NK-92 (cell line): ENCODE measurements around the gene MREG.
"Not testable (repeated sequence)": the region's sequence is repeated elsewhere in the genome, so short reads cannot be mapped to it uniquely, and the experiment has no call there.

ENCODE experiments used
- DNase-seq: peaks from one replicate; lab custom pipeline; 2025; ENCODE audit not compliant: unreplicated experiment; lab: John Stamatoyannopoulos, UW

MREG gene

DNA sequence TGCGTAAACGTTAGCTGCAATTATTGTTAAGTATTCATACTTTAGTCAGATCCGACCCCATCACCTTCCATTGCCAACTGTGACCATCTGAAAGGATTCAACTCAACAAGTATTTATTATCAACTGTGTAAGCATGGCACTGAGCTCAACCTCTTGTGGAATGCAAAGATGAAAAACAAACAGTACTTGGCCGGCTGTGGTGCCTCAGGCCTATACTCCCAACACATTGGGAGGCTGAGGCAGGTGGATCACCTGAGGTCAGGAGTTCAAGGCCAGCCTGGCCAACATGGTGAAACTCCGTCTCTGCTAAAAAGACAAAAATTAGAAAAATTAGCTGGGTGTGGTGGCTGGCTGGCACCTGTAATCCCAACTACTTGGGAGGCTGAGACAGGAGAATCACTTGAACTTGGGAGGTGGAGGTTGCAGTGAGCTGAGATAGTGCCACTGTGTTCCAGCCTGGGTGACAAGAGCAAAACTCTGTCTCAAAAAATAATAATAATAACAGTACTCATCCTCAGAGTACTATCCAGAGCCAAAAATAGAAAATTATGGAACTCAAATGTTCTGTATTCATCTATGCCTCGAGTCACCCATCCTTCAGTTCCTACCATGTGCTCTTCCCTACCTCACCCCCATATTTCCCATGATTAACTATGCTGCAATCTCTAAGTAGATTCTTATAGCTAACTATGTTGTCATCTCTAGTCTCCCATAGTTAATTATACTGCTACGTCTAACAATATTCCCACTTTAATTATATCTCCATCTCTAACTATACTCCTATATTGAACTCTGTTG, 8.6 kb upstream of the MREG start:
- DNase-seq: no peak

DNA sequence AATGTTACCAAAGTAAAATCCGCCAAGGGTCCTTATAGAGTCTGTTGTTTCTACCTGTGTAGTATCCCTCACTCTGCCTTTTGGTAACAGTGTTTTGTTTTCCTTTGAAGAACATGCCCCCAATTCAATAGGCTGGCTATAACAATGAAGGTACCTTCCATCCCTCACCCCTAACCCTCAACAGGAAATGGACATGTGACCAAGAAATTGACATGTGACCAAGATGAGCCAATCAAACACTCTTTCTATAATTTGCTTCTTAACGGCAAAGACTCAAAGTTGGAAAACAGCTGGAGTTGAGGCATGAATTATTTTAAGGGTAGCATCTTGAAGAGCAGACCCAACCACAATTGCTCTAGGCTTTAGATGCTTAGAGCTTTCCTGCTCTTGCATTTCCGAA, 5.4 kb upstream of the MREG start:
- no peak for DNase-seq

DNA sequence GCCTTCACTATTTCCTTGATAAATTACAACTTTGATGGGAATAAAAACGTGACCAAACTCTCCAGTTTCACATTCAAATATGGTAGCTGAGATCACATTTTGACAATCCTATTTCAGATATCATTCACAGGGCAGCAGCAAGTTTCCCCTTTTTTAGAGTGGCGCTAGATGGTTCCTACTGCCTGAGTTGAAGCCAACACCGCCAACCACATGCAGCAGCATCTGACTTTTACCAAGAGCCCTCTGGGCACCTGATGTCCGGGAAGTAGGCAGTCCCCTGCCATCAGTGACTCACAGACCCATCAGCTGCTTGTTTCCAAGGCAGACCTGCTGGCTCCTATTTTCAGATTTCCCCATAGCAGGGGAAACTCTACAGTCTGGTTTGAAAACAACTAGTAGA, 4.0 kb upstream of the MREG start:
- DNase-seq: no peak

DNA sequence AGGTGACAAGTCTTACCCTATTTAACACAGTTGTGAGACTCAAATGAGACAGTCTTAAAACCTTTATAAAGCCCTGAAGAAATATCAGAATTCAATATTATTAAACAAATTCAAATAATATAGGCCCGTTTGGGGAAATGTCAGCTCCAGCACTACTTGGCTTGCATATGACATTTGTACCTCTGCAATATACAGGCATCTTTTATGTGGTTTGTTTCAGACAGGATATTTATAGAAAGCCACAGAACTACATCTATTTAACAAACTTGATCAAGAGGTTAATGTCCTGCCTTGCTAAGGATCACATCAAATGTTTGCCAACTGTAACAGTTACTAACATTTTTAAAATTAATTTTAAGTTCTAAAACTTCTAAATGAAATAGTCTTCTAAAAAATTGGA, 3.2 kb upstream of the MREG start:
- no peak for DNase-seq

DNA sequence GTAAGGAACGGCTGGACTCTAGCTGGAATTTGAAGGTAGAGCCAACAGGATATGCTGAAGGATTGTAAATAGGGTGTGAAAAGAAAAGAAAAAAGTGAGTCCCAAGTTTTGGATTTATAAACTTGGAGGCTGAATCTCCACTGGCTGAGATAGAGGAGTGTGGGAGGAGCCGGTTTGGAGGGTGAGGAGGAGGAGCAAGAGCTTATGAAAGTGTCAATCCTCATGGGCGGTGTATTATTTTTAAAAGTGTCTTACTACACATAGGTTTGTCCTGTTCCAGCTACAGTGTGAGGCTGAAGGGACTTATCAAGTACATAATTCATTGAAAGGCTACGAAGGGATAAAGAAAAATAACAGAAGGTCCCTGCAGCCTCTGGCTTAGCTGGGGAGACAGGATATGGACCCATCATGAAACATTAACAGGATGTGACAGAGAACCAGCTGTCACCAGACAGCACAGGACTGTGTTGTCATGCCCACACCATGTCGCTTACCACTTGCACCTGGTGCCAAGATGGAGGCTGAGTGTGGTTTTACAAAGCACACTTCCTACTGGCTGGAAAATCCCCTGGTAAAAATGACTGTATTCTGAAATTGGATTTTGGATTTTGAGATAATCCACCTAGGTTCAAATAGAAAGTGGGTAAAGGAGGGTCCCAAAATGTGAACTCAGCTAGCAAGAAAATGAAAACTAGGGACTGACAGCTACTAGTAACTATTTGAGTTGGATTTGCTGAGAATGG, 2.5 kb upstream of the MREG start:
- DNase-seq: no peak

DNA sequence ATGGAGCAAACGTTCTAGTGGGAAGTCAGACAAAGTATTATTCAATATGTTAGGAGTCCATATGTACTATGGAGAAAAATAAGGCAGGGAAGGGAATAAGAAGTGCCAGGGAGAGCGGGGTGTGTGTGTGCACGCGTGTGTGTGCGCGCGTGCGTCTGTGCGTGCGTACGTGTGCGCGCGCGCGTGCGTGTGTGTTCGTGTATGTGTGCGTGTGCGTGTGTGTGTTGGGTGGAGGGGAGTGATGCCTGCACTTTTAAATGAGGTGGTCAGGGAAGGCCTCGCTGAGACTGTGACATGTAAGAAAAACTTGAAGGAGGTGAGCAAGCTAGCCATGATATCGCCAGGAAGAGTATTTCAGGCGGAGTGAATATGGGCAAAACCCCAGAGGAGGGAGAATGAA, 1.6 kb upstream of the MREG start:
- DNase-seq: no peak

DNA sequence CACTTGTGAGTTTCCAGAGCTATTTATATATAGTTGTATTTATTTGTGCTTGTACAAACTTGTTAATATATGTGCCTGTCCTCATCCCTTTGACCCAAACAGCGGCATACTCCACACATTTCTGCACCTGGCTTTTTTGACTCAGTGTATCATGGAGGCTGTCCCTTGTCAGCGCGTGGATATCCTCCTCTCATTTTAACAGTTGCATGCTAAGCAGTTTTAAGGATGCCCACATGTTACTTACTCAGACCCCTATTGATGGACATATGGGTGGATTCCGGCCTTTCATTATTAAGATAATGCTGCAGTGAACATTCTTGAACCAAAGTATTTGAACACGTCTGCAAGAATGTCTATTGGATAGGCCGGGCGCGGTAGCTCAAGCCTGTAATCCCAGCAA, 655 bp upstream of the MREG start:
- DNase-seq: no peak

DNA sequence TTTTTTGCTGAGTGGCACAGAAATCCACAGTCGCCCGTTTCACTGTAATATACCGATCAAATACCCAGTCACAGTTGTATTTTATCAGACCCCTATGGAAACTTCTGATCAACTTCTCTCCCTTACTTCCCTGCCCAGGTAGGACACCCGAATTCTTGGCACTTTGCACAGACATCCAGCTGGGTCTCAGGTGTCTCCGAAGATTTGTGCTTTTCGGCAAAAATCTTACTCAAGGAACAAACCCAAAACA, 596 bp downstream of the MREG start:
- no peak for DNase-seq

DNA sequence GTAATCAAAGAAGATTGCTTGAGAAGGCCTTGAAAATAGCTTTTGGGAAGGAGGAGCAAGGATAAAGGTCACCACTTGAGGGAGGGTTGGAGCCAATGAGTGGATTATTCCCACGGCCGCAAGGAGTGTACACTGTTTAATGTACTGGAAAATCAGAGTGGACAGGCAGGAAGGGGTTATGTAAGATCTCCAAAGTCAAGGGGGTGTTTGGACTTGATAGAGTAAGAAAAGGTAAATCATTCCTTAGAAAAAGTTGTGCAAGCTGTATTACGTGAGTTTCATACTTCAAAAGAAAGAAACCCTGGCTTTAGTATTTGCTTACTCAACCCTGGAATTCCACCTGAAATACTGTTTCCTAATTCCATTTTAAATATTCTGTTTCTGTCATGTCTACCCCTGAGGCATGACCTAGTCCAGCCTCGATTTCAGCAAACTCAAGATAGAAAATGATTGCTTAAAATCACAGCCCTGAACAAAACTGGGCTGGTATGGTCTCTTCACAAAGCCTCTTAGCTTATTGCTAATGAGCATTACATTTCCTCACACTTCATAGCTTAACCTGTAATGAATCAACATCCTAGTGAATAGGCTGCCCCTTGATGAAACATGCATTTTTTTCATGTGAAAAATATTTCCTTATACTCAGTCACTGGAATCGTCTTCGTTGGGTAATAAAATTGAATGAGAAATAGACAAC, 1.1 kb downstream of the MREG start:
- no peak for DNase-seq

DNA sequence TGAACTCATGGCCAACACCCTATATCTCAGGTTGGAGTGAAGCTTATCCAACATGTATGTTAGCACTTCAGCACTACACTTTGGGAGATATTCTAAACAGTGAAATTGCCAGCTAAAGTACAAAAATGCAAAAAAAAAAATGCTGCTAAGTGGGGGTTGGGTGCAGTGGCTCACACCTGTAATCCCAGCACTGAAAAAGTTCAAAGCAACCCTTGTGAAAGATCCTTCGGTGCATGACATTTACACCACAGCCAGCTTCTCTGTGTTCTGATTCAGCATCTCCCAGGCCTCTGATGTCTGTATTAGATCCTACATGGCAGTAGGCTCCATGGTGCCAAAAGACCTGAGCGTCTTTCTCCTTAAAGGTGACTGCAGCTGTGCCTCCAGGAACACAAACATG, 4.1 kb downstream of the MREG start:
- DNase-seq: not testable (repeated sequence)

DNA sequence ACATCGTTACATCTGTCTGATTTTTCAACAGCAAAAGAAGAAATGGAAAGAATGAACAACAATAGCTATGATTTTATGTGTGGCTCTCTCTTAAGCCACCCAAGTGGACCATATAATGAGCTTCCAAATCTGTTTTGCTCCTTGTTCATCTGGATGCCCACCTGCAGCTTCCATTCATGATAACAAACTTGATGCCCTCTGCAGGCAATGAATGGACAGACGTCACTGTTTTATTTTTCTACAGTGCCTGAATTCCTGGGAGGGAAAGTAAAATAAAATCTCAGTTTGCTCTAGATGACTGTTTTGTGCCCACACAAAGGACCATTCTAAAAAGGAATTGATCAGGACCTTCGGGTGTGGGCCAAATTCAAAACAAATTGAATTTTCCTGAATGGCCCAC, 5.0 kb downstream of the MREG start:
- no peak for DNase-seq

DNA sequence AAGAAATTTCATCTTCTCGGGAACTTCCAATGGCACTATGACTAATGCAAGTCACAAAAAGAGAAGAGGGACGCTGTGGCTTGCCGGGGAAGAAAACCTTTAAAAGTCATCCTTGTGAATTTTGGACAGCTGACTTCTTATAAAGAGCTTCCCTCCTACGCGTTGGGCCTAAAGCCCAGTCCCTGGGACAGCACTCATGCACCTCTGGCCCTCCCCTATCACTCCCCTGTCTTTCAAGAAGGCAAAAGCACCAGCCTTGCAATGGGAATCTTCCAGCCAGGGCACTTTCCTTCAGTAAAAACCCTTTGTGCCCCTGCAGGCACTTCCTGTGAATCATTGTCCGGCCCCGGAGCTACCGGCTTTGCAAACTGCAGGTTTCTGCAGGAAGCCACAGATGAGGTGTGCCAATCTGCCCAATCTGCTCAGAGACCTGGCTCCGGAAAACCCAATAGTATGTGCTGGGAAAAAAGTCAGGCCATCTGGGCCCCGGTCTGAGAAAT, 7.1 kb downstream of the MREG start:
- no peak for DNase-seq

DNA sequence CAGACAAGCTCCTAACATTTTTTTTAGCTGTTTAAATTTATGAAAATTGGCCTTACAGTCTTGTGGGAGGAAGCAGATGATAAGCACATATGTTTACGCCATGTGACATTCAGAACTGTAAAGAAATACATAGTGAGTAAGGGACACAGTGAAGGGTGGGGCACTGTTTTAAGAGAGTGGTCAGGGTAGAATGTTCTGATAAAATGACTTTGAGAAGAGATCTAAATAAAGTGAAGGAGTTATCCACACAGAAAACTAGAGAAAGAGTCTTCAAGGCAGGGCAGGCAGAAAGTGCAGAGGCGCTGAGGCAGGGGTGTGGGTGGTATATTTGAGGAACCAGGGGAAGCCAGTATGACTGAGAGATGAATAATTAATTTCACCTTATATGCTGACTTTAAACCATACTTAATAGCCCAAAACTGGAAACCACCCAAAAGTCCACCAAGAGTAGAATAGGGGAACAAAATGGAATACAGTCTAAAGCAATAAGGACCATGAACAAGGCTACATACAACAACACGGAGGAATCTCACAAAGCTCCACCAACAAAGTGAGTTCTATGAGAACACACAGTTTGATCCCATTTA, 8.6 kb downstream of the MREG start:
- DNase-seq: no peak

DNA sequence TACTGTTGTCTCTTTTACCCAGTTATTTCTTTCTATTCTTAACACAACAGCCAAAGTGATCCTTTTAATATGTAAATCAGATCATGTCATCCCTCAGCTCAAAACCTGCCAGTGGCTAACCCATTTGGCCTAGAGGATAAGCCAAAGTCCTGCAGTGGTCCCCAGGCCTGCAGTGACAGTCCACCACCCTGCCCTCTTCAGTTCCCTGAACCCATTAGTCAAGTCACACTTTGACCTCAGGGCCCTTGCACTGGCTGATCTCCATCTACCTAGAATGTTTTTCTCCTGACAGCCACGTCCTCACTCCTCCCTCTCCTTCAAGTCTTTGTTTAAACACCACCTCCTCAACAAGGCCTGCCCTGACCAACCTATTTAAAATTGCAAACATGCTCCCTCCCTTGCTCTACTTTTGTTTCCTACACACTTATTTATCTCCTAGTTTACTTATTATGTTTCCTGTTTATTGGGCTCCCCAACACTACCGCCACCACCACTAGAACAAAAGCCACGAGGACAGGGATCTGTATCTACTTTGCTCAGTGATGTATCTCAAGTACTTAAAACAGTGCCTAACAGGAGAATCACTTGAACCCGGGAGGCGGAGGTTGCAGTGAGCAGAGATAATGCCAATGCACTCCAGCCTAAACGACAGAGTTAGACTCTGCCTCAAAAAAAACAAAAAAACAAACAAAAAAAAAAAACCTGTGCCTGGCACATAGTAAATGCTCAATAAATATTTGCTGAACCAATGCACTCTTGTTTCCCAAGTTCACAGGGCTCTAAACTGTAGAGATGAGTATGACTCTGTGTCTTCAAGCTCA, 9.3 kb downstream of the MREG start:
- no peak for DNase-seq

DNA sequence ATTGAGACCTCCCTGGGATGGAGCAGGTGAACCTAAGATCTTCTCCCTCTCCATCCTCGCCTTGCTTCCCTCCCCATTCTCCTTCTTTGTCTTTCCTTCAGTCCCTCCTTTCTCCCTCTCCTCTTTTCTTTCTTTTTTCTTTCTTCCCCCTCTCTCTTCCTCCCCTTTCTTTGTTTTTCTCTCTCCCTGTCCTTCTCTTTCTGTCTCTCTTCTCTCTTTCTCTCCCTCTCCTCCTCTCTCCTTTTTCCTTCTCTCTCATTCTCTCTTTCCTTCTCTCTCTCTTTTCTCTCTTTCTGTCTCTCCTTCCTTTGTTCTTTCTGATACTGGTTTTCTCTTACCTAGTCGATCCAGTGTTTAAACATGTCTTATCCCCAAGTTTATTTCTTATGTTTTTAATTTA, 10.7 kb downstream of the MREG start:
- no peak for DNase-seq

DNA sequence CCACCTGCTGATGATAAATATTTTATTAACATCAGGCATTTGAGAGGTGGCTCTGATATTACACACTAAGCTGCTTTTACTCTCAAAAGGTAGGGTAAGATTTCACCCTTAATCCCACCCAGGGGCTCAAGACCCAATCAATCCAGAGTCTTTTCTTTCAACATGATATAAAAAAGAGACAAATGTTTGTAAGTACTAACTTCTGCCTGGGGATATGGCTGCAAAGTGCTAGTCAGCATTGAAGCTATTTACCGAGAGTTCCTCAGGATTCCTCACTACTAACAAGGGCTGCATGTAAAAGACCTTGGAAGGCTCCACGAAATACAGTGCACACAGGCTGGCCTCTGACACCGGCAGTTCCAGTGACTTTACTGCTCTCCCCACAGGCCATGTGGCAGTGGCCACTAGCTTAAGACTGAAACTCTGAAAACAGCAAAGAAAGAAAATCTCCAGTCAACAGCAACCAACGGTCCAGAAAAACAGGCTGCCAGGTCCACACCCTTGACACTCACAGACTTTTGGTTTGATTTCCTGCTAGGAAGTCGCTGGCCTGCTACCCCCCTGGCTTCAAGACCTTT, 11.2 kb downstream of the MREG start:
- no peak for DNase-seq

DNA sequence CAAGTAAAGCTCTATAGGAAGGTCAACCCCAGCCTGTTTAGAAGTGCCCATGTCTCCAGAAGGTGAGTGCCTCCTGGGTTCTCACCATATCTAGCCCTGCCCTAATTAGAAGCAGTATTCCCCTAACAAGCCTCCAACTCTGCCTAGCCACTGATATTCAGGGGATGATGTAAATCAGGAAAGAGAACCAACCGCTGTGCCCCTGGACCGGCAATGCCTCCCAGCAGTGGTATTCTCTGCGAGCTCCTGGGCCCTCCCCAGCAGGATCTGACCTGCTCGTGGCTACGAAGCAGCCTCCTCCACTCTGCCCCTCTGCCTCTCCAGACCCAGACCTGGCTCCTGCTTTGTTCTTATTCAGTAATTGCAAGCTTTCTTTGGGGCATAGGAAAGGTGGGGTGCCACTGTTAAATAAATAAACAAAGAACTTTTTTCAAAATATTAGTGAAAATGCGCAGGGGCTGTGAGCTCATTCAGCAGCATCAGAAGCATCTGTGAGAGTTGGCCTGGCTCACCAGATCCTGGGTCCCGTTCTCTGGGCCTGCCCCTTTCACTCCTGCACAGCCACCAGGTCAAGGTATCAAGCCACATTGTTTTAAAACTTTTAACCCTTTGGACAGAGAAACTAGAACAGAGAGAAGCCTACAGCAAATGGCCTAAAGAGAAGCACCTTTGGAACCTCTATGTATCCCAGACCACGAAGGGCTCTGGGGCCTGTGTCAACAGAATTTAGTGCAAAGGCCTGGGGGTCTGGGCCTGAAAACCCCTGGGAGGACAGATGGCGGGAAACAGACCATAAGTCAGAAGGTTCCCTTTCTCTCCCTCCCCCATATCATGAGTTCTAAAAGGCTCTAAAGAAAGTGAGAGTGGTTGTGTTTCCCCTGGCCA, 11.9 kb downstream of the MREG start:
- DNase-seq: no peak

DNA sequence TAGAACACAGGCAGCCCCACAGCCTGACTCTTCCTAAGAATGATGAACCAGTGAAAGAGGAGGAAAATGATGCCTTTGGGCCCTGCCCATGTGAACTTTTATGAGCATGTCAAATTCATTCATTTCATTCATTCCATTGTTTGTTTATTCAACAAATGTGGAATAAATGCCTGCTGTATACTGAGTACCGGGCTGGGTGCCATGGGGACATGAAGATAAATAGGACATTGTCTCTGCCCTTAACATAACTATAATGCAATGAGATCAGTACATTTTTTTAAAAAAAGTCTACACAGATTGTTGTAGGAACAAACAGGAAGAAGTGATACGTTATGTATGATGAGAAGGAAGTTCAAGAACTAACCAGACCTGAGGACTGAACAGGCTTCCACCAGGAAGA, 14.7 kb downstream of the MREG start:
- DNase-seq: no peak

DNA sequence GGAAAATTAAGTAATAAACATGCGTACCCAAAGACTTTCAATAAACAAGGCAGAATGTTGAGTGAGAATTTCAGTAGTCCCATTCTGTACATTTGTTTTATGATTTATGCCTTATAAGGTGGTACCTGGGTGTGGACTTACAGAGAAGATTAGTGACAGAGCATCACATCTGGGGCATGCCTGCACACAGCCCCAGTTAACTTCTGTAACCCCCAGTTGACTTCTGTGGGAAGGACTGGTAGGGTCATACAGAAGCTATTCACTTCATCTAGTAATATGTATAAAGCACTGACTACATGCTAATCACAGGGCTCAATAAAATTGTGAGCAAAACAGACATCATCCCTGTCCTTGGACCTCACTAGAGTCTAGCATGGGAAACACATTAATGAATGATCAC, 16.1 kb downstream of the MREG start:
- no peak for DNase-seq

DNA sequence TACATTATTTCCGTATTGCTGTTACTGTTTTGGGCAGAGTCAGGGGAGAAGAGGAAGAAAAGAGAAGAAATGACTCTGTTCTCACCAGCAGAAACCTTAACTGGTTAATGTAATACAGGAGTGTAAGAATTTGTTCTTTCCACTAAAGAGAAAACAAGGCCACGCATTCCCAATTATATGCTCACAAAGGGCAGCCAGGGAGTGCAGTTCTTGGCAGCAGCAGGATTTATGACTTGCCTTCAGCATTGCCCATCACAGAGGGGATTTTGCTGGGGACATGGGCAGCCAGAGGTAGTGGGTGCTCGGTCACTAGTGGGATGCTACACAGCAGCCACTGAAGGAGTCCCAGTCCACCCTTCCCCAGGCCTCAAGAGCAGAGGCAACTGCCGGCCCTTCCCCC, 18.4 kb downstream of the MREG start:
- DNase-seq: no peak
